Calu3 (cell line): ENCODE measurements around the gene GJD2. TPM values are rescaled to one million over a fixed set of nuclear protein-coding genes. Genes with fewer than 3 reads are reported as not detected.

ENCODE experiments used
- Bru-seq: library from RNA; stranded (reverse); fragments of 400-500 nt; gene quantifications from one replicate; lab custom pipeline; 2021; lab: Mats Ljungman, UMichigan
- BruChase-seq, 2 experiments: library from RNA; stranded (reverse); fragments of 400-500 nt; gene quantifications; one replicate each; lab custom pipeline; 2021; lab: Mats Ljungman, UMichigan
- BruUV-seq: library from RNA; stranded (reverse); fragments of 400-500 nt; replicated peaks from 2 replicates; lab custom pipeline; 2021; lab: Mats Ljungman, UMichigan
- CTCF ChIA-PET: fragments of 300-600 bp; sonication (Branson Sonifier 250); formaldehyde crosslinking; loops from one replicate; lab custom pipeline; 2022; ENCODE audit warnings: antibody characterized with exemption; lab: Charles Lee
- DNase-seq: peaks from one replicate; pipeline ENCODE4 v3.0.0; 2022
- H3K27ac Mint-ChIP-seq: one replicate; pipeline ENCODE4 v1.8.0; 2022; ENCODE audit warnings: mixed read lengths; ENCODE audit not compliant: unreplicated experiment
- H3K27me3 Mint-ChIP-seq: one replicate; pipeline ENCODE4 v1.8.0; 2022; ENCODE audit warnings: mixed read lengths; ENCODE audit not compliant: unreplicated experiment
- H3K36me3 Mint-ChIP-seq: one replicate; pipeline ENCODE4 v1.8.0; 2022; ENCODE audit warnings: mild to moderate bottlenecking, moderate library complexity, mixed read lengths; ENCODE audit not compliant: insufficient read depth, unreplicated experiment
- H3K4me1 Mint-ChIP-seq: one replicate; pipeline ENCODE4 v1.8.0; 2022; ENCODE audit warnings: mild to moderate bottlenecking, low read depth, mixed read lengths; ENCODE audit not compliant: unreplicated experiment
- H3K4me3 Mint-ChIP-seq: one replicate; pipeline ENCODE4 v1.8.0; 2022; ENCODE audit warnings: mild to moderate bottlenecking, low read depth, moderate library complexity, mixed read lengths; ENCODE audit not compliant: unreplicated experiment
- H3K9me3 Mint-ChIP-seq: one replicate; pipeline ENCODE4 v1.8.0; 2022; ENCODE audit warnings: low read depth, mixed read lengths; ENCODE audit not compliant: unreplicated experiment
- intact Hi-C: fragments of 100-400 bp; cut with micrococcal nuclease; formaldehyde crosslinking; loops from one replicate; pipeline ENCODE4 v1.10.0; 2022; ENCODE audit not compliant: unreplicated experiment
- long read RNA-seq: library from polyadenylated mRNA; stranded (forward); transcript quantifications from one replicate; pipeline ENCODE4 v2.0.0, GENCODE V29; 2022
- total RNA-seq: library from RNA; stranded (reverse); gene quantifications from 2 replicates; pipeline ENCODE4 v1.2.3, GENCODE V29; 2022
- TF ChIP-seq, protein P1 (sequence below): fragments of 200-600 bp; IDR thresholded peaks from one replicate; pipeline ENCODE4 v1.8.0; 2022; ENCODE audit warnings: antibody characterized with exemption; ENCODE audit not compliant: unreplicated experiment

The GJD2 gene
- total RNA-seq = not detected in 2 replicates
- Bru-seq, nascent RNA = not detected
- BruChase-seq, experiment 1, labeled RNA remaining after a 6-hour chase = not detected
- BruChase-seq, experiment 2, labeled RNA remaining after a 2-hour chase = not detected
- long read RNA-seq = 0 reads

GRCh38 chr15:34754674-34755418, at the start of gene GJD2:
Gene GJD2, minus strand, starts transcription at chr15:34754998. Its CDS starts 510 bp downstream, at chr15:34754488.
- H3K4me3 Mint-ChIP-seq = no peak within 1 kb of the TSS
- peaks cover 6% of the 10 kb centered on the region for H3K27me3 Mint-ChIP-seq
- CTCF ChIA-PET = no interaction called here
- H3K36me3 Mint-ChIP-seq = no peaks in the 10 kb centered on the region
- no peaks in the 10 kb centered on the region for H3K9me3 Mint-ChIP-seq
- BruUV-seq = no TSS peak
- no peak within 1 kb of the TSS for H3K27ac Mint-ChIP-seq
- TF ChIP-seq, protein P1, sequence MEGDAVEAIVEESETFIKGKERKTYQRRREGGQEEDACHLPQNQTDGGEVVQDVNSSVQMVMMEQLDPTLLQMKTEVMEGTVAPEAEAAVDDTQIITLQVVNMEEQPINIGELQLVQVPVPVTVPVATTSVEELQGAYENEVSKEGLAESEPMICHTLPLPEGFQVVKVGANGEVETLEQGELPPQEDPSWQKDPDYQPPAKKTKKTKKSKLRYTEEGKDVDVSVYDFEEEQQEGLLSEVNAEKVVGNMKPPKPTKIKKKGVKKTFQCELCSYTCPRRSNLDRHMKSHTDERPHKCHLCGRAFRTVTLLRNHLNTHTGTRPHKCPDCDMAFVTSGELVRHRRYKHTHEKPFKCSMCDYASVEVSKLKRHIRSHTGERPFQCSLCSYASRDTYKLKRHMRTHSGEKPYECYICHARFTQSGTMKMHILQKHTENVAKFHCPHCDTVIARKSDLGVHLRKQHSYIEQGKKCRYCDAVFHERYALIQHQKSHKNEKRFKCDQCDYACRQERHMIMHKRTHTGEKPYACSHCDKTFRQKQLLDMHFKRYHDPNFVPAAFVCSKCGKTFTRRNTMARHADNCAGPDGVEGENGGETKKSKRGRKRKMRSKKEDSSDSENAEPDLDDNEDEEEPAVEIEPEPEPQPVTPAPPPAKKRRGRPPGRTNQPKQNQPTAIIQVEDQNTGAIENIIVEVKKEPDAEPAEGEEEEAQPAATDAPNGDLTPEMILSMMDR = no peak
- no peaks in the 10 kb centered on the region for H3K4me1 Mint-ChIP-seq
- no peak for DNase-seq
- intact Hi-C loops = no loop called here

- no peak for DNase-seq
- H3K9me3 Mint-ChIP-seq = no peaks in the 10 kb centered on the region
- intact Hi-C loops = no loop called here
- no peak overlapping the region for H3K27ac Mint-ChIP-seq
- BruUV-seq = no TSS peak
- no peak overlapping the region for H3K4me3 Mint-ChIP-seq
- CTCF ChIA-PET = no interaction called here
- H3K27me3 Mint-ChIP-seq = no peaks in the 10 kb centered on the region
- TF ChIP-seq, protein P1 = no peak
- H3K36me3 Mint-ChIP-seq = no peaks in the 10 kb centered on the region
- no peaks in the 10 kb centered on the region for H3K4me1 Mint-ChIP-seq
These were observed 49.3 kb upstream of the GJD2 start for GRCh38 chr15:34804113-34804512.

DNA sequence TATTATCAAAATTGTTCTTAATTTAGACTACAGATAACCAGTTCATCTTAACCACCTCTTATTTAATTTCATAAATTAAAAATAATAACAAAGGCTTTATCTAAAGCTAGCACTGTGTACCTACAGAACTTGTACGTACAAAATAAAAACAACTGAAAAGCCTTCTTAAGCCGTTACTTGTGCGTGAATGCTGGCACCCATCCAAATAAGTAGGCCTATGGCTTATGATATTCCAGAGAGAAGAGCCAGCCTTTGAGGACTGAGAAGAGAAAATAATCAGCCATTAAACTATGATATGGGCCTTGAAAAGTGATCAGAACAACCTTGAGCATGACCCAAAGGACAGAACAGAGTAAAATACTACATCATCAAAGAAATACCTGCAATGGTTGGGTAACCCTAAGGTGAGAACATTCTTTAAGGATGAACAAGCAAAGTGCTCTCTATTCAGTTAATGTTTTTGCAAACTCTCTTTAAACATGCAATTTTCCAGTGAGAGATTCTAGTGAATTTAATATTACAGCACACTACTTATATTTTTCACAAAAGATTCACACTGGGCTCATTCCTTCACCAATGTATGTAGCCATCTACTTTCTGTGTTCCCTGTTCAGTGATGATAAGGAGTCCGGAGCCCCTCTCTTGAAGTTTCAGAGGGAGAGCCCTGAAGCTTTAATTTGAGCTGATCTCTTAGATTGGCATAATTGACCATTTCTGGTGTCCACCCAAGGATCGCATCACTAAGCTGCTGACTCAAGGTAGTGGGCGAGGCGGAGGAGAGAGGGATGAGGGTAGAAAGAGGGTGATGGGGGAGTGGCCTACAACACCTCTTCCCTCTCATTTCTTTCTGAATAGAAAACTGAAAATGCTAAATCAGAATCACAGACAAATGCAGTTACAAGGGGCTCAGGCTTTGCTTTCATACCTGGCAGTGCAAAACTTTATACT, 48.3 kb upstream of the GJD2 start:
- BruUV-seq = no TSS peak
- no peak overlapping the region for H3K4me3 Mint-ChIP-seq
- CTCF ChIA-PET = no interaction called here
- no peak for DNase-seq
- H3K27ac Mint-ChIP-seq = no peak overlapping the region
- H3K27me3 Mint-ChIP-seq = no peaks in the 10 kb centered on the region
- intact Hi-C loops = no loop called here
- H3K4me1 Mint-ChIP-seq = no peaks in the 10 kb centered on the region
- H3K36me3 Mint-ChIP-seq = no peaks in the 10 kb centered on the region
- TF ChIP-seq, protein P1 = no peak
- H3K9me3 Mint-ChIP-seq = no peaks in the 10 kb centered on the region

- CTCF ChIA-PET = no interaction called here
- TF ChIP-seq, protein P1 = no peak
- Mint-ChIP-seq H3K27ac (no peak overlapping the region), H3K9me3 (no peaks in the 10 kb centered on the region), H3K4me3 (no peak overlapping the region), H3K27me3 (peaks cover 2% of the 10 kb centered on the region), H3K36me3 (no peaks in the 10 kb centered on the region), H3K4me1 (no peaks in the 10 kb centered on the region)
- no peak for DNase-seq
- no TSS peak for BruUV-seq
- intact Hi-C loops = no loop called here
These were observed 47.6 kb upstream of the GJD2 start for GRCh38 chr15:34802371-34802770.
